NCI-H2227 (cell line): ENCODE data around the gene GATAD2A.
"Not testable (repeated sequence)": the region's sequence is repeated elsewhere in the genome, so short reads cannot be mapped to it uniquely, and the experiment has no call there.

Experiments used
- DNase-seq: peaks from one replicate; lab custom pipeline; 2025; ENCODE audit not compliant: unreplicated experiment; lab: John Stamatoyannopoulos, UW

The GATAD2A gene

DNA sequence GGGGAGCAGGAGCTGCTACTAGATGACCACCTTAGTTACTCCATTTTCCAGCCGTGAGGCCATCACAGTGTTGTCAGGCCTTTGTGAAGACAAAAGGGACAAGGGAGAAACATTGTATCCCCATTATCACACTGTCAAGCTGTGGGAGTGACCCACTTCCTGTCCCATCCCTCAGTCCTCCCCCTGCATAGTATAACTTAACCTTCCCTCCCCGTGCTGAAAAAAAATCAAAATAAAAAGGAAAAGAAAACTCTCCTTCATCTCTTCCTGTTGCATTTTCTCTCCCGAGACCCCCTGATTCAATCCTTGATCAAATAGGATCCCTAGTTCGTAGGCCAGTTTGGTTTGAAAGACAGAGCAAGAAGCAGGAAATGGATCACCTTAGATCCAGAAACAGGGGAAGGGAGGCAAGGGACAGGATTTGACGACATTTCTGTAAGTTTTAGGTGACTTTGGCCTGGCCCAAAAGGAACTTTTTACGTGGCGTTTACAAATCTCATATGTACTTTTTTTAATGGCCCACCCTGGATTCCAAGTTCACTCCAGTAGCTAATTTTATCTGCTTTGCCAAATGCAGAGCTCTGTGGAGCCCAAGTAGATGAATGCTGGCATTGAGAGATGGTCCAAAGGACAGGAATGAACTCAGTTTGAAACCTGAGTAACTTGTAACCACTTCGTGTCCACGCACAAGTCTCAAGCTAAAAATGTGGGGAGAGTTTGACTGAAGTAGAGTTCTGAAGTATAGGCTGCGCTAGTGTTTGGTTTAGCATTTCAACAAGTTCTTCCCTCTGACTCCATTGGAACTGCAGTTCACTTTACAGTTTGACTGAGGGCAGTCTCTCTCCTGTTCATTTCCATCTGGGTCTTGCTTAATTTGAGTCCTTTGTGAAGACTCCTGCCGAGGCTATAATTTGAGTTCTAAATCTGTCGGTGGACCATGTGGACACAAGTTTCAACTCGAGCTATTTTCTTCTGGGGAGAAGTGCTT lies 16.6 kb upstream of the GATAD2A start:
- DNase-seq: no peak

- not testable (repeated sequence) for DNase-seq
Measured at GRCh38 chr19:19389683-19390082, 15.8 kb upstream of the GATAD2A start.

GRCh38 chr19:19394333-19394732 lies 11.1 kb upstream of the GATAD2A start:
- DNase-seq: not testable (repeated sequence)

DNA sequence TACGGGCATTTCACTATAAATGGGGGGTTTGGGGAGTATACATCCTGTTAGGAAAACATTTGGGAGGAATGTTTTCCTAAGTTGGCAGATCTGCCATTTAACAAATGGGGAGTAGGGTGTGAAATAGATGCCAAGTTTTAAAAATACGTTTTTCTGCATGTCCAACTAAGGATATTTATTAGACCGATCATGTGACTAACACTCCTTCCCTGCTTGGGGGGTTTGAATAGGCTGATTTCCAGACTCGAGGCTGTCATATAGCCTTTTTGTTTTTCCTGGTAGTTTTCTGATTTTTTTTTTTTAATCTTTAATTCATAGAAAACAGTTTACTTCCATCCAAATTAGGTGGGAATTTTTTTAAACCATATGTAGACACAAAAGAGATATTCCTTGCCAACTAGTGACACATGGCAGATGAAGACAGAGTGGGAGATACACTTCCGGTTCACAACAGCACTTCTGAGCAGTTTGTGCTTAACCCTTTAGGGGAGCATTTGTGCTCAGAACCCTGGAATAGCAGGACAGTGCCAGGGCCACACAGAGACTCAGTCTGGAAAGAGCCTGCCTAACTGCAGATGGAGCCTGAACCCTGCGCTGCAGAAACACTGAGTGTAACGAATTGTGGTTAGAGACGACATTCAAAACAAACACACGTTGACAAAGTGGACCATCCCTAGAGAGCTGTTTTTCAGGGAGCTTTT lies 5.6 kb upstream of the GATAD2A start:
- DNase-seq: no peak

- DNase-seq: no peak
Measured at GRCh38 chr19:19402656-19403372, 2.7 kb upstream of the GATAD2A start.

DNA sequence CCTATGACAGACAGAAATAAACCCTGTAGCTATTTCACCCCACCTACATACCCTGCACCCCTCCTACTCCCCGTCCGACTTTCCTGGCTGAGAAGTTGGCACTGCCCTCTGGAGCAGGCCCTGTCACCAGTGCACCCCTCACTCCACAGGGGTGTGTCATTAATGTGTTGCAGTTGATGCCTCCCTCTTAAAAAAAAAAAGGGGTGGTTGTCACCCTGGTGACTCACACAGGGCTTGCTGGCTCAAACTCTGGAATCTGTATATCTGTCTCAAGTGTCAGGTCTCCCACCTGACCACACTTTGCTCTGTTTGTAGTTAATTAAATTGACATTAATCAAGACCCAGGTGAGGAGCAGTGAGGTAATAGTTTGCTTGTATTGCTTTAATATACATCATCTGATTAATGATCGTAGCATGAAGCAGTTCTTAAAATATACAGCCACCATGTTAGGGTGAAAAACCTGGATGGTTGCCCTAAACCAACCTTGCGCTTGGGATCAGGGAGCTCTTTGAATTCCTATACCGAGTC lies 2.0 kb upstream of the GATAD2A start:
- no peak for DNase-seq

GRCh38 chr19:19405971-19406877 lies 749 bp downstream of the GATAD2A start:
- DNase-seq: peak; percentile 28

DNA sequence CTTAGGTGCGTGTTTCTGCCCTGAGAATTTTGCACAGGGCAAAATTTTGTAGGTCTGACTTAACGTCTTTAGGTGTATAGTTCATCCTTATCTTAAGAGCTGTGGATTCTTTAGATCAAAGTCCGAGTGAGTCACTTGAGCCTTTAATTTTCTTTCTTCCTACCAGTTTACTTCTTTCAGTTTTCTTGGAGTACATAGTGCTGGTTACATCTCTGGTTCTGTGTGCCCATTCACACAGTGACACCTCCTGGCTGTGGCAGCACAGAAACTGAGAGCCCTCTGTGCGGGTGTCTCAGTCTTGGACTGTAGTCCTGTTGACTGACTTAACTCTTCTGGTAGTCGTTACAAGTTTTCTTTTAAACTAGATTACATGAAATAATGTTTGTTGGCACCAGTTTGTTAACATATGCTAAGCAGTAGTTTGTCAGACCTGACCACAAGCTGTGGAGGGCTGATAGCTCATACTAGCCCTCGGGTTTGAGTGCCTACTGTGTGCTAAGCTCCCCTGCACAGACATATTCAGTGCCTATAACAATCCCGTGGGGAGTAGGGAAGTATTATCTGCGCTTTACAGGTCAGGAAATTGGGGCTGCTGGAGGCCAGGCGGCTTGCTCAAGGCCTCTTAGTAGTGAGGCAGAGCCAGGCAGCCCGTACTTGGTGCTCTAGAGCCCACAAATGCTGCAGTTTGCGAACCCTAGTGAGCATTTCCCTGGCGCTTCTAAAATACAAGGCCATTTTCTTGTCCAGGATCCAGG lies 1.6 kb downstream of the GATAD2A start:
- no peak for DNase-seq

DNA sequence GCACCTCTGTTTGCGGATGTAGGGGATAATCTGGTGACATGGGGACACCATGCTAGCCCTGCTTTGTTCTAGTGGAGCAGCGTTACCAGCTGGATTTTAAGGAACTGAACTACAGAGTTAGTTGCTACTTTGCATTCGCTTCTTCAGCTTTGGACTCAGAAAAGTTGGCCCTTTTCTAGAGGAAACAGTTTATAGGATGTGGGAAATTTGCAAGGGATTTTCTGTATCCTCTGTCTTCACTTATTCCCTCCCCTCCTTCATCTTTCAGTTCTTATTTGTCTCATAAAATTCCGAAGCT lies 2.1 kb downstream of the GATAD2A start:
- DNase-seq: no peak

DNA sequence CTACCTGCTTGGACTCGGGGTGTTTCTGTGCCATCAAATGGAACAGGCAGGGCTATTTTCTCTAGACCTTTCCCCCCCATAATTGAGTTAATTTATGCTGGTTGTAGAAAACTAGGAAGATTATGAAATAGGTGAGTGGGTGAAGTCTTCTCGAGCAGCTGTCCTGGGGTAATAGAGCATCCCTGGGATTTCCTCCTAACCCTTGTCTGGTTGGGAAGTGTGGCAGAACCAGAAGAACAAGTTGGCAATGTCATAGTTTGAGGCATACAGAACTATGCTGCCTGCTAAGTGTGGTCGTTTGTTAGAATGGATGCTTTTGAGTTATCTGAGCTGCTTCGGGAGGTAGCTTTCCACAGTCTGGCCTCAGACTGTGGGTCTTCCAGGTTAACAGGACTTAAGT lies 3.7 kb downstream of the GATAD2A start:
- no peak for DNase-seq

- no peak for DNase-seq
Measured at GRCh38 chr19:19409631-19410030, 4.2 kb downstream of the GATAD2A start.

DNA sequence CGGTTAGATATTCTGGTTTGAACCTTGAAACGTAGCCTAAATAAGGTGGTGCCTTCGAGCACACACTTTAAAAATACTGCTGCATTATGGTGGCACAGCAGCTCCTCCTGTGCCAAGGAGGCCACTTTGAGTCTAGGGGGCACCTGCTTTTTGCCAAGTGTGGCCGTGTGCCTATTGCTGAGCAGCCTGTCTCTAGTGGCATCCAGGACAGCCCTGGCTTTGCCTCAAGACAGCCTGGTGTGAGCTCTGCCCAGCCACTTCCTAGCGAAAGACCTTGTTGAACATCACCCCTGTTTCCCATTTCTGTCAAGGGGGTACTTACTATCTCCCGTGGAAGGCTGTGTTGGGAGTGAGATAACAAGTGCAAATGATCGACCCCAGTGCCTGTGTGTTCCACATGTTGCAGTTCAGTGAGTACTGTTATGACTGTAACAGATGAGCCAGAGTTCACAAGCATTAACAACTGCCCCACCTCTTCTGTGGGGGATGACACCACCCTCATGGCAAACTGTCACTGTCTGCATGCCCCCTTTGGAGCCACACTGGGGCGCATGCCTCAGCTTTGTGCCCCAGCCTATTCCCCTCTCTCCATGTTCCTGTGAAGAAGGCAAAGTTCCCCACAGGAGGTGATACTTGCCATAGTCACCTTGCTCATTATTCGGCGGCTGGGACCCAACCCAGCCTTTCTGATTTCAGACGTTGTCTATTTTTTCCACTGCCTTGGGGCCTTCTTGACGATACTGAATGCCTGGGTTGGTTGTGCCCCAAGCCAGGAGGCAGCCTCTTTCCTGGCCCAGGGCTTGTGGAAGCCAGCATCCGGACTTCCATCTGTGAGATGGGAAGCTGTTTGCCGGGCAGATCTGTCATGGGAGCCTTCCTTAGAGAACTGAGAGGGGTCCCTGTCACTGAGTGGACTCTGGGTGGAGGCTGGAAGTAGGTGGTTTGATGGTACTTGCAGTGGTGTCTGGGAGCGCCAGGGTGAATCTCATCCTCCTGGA lies 5.4 kb downstream of the GATAD2A start:
- DNase-seq: no peak

GRCh38 chr19:19416280-19416679 lies 10.8 kb downstream of the GATAD2A start:
- no peak for DNase-seq

DNA sequence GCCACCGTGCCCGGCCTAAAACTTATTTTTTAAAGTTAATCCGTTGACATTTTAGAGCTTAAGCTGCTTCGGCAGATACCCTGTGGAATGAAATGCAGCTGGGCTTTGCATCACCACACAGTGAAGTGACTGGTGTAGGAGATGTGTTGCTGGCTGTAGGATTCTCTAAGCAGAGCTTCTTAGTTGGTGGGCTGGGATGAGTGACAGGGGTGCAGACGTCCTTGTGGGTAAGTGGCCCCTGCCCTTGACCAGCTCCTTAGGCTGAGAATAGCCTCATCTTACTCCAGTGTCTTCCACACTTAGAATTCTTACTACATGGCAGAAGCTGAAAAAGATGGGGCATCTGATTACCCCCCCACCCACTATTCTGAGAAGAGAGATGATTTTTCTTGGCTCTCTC lies 11.6 kb downstream of the GATAD2A start:
- DNase-seq: no peak

GRCh38 chr19:19417628-19418245 lies 12.3 kb downstream of the GATAD2A start:
- no peak for DNase-seq

DNA sequence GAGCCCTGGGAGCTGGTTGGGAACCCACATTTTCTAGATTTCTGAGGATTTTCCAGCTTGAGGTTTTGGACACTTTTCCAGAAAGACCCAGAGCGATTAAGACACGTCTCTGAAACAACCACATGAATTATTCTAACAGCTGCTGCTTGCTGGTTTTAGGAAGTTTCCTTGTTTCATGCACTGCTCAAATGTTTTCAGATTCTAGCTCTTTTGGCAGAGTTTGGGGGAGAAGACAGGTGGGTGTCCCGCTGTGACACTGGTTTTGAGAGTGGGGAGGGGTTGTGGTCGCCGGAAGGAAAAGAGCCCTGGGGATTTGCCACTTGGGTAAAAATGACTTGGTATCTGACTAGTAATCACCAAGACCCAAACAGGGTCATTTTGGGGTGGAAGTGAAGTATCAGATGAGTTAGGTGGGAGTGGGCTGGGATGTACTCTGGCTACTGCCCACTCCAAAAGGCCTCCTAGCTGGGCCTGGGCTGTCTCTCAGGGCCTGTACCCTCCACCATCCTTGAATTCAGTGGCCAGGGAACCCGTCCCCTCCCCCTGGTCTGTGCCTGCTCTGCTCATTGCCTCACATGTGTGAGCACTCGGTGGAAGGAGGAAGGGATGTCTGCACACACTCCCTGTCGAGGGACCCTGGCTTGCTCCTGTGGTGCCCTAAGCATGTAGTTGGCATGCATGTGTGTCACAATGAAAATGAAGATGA lies 13.2 kb downstream of the GATAD2A start:
- no peak for DNase-seq

- no peak for DNase-seq
Measured at GRCh38 chr19:19420570-19421298, 15.3 kb downstream of the GATAD2A start.
